Heart left ventricle (tissue), 16 donors: ENCODE results near the gene MAG. TPM values are rescaled to one million over a fixed set of nuclear protein-coding genes. Genes with fewer than 3 reads are reported as not detected.

Source experiments
- ATAC-seq, 4 donors: fragments of 200-7000 bp; cut with Tn5 transposase; one replicate each; pipeline ENCODE4 v1.9.1; 2020 to 2022; ENCODE audit warnings: moderate library complexity in 4 of 4, mild to moderate bottlenecking in 3 of 4, moderate number of reproducible peaks in 1 of 4
- DNase-seq, 5 donors: peaks; one replicate each; pipeline ENCODE4 v3.0.0-alpha.2; 2020
- H3K27ac ChIP-seq, 12 donors: fragments of 200-600 bp; sonication (generic) in 4 of 12; one replicate each; pipeline versions ENCODE4 v1.5.0 to v1.8.0; 2016 to 2022; ENCODE audit warnings: mild to moderate bottlenecking in 2 of 12
- H3K27me3 ChIP-seq, 9 donors: fragments of 200-600 bp; sonication (generic) in 2 of 9; one replicate each; pipeline versions ENCODE4 v1.5.1 to v1.8.0; 2016 to 2022; ENCODE audit warnings: mild to moderate bottlenecking in 3 of 9
- H3K36me3 ChIP-seq, 9 donors: fragments of 200-600 bp; sonication (generic) in 2 of 9; one replicate each; pipeline versions ENCODE4 v1.5.0 to v1.8.0; 2018 to 2022; ENCODE audit warnings: mild to moderate bottlenecking in 2 of 9
- H3K4me1 ChIP-seq, 12 donors: fragments of 200-600 bp; sonication (generic) in 4 of 12; one replicate each; pipeline versions ENCODE4 v1.5.0 to v1.8.0; 2016 to 2022; ENCODE audit warnings: mild to moderate bottlenecking in 3 of 12
- H3K4me3 ChIP-seq, 12 donors: fragments of 200-600 bp; sonication (generic) in 4 of 12; one replicate each; pipeline versions ENCODE4 v1.5.0 to v1.8.0; 2017 to 2022; ENCODE audit warnings: mild to moderate bottlenecking in 9 of 12, moderate library complexity in 4 of 12
- H3K9me3 ChIP-seq, 12 donors: fragments of 200-600 bp; sonication (generic) in 4 of 12; one replicate each; pipeline versions ENCODE4 v1.5.0 to v1.8.0; 2016 to 2022; ENCODE audit warnings: mild to moderate bottlenecking in 1 of 12
- CTCF ChIP-seq, 12 donors: fragments of 200-600 bp; sonication (generic) in 4 of 12; IDR thresholded peaks; one replicate each; pipeline versions ENCODE4 v1.5.0 to v1.8.0; 2018 to 2022; ENCODE audit warnings: antibody characterized with exemption in 12 of 12, mild to moderate bottlenecking in 5 of 12
- POLR2A ChIP-seq, 2 donors: fragments of 450-650 bp; IDR thresholded peaks; one replicate each; pipeline ENCODE4 v1.6.1; 2017; ENCODE audit warnings: antibody characterized with exemption in 2 of 2, mild to moderate bottlenecking in 2 of 2, moderate library complexity in 2 of 2
- WGBS, 4 donors: extraction: QIAGEN DNeasy Blood & Tissue Kit in 2 of 4; methylation state at CpG; one replicate each; pipeline versions ENCODE4 v1.1.5 to v1.1.7; 2013 to 2018; 5-methylcytosine and 5-hydroxymethylcytosine counted together
- intact Hi-C, 10 donors: fragments of 100-400 bp; cut with DNase I; formaldehyde crosslinking; loops; one replicate each; pipeline versions ENCODE4 v1.11.1 to v1.14.2; 2022
- polyA plus RNA-seq, 2 donors: library from polyadenylated mRNA; stranded (reverse); fragments of 200-250 nt; gene quantifications; one replicate each; pipeline ENCODE4 v1.2.3, GENCODE V29; 2013
- total RNA-seq, 9 donors: library from RNA; depleted of rRNA in 2 of 9; stranded (reverse); fragments of >200 nt in 2 of 9; fragmentation: NEBNext Ultra II Directional in 3 of 9; extraction: Animal tissue kit (Norgen Biotek cat#: 25700) in 3 of 9; gene quantifications; one replicate each; pipeline versions ENCODE4 v1.1.0 to v1.2.4, GENCODE V29; 2016 to 2023
- donor health status: ischemic (EF 13 %, LVEDD 7.1; RV severe dilation, severe dysfunction).
- donor health status: healthy with polysubstance abuse.
- donor health status: DM: no; HTN: yes; CAD: no.
- donor health status: DM: no; HTN: no; CAD: no.
- donor health status: ischemic (EF 25% LVEDD 6.9; RV normal size, moderate dysfunction).
- donor health status: ischemic (EF 25% LVEDD 5.7; RV mildly dilated, moderate dysfunction).
- donor health status: healthy.
- donor health status: DM: yes; HTN: yes; CAD: no.
- donor health status: ischemic (EF 35%, LVEDD 5.7; RV mildly dilated, moderate dysfunction).
- donor health status: nonischemic (EF 11% LVEDD 7.7; RV severe dilation, severe dysfunction).
- donor health status: DM: yes; HTN: yes; CAD: no.
- donor health status: PGD.
- donor health status: ischemic (EF 29% LVEDD 5.4; RV normal size, mild dysfunction).
- donor health status: nonischemic (EF 23%, LVEDD 6.1; RV moderate dilation, normal function).

MAG gene
- total and polyA plus RNA-seq, 11 donors: 0.30 to 0.72 TPM; not detected in 9

GRCh38 chr19:35262101-35262761 is 29.7 kb upstream of the MAG start:
- 68 to 71% (median 70%) methylated on average over 11 to 17 of the region's 17 CpGs; no CpG with 5 or more reads in 1 of the 4 donors for WGBS, 4 donors
- intact Hi-C loops: loop anchor here in 3 of 10 donors (10.0 kb wide), 3 partner anchors 117 to 453 kb away; partner anchors contain the start of genes FXYD7 (in 1 of the 3), HPN (in 1 of the 3) and KMT2B (in 1 of the 3)
- Histone ChIP-seq H3K4me1 (peaks cover 0 to 45% (median 24%) of the 10 kb centered on the region in 12 donors), H3K4me3 (no peak overlapping the region), H3K27me3 (no peaks in the 10 kb centered on the region), H3K9me3 (no peaks in the 10 kb centered on the region), H3K27ac (no peak overlapping the region), H3K36me3 (no peaks in the 10 kb centered on the region)
- ATAC-seq (peak in 3 of 4 donors; percentile 20 to 52 (median 38)), DNase-seq (peak in 1 of 5 donors; percentile 58)
- TF ChIP-seq POLR2A (IDR thresholded peaks at IDR 0.05) (no peak), CTCF (IDR thresholded peaks at IDR 0.05) (no peak)

GRCh38 chr19:35264268-35265125 is 27.5 kb upstream of the MAG start:
- Histone ChIP-seq H3K27me3 (no peaks in the 10 kb centered on the region), H3K9me3 (no peaks in the 10 kb centered on the region), H3K4me1 (peaks cover 0 to 47% (median 24%) of the 10 kb centered on the region in 12 donors), H3K4me3 (no peak overlapping the region), H3K36me3 (no peaks in the 10 kb centered on the region), H3K27ac (peak overlapping the region in 2 of 12 donors; percentile 27 to 34)
- intact Hi-C loops: loop anchor here in 8 of 10 donors (5.0 to 10.0 kb wide), 7 partner anchors 107 to 450 kb away; partner anchors contain the start of genes FXYD7 (in 5 of the 8), FXYD5 (in 1 of the 8), HPN (in 1 of the 8) and KMT2B (in 1 of the 8)
- TF ChIP-seq POLR2A (IDR thresholded peaks at IDR 0.05): no peak
- no peak for TF ChIP-seq CTCF (IDR thresholded peaks at IDR 0.05)
- DNase-seq (peak in 1 of 5 donors; percentile 34), ATAC-seq (no peak)
- WGBS, 4 donors: 54 to 67% (median 60%) methylated on average over 6 to 7 of the region's 7 CpGs

GRCh38 chr19:35265126-35265899 is 26.6 kb upstream of the MAG start:
- peak overlapping the region in 6 of 12 donors; percentile 13 to 34 (median 28) for H3K27ac ChIP-seq
- peak in 2 of 5 donors; percentile 20 to 53 for DNase-seq
- TF ChIP-seq POLR2A (IDR thresholded peaks at IDR 0.05): no peak
- TF ChIP-seq CTCF (IDR thresholded peaks at IDR 0.05): no peak

More at GRCh38 chr19:35265126-35265899, 26.6 kb upstream of the MAG start:
- WGBS, 4 donors: 32 to 52% (median 41%) methylated on average over 5 to 6 of the region's 6 CpGs
- no peak for ATAC-seq
- intact Hi-C loops: loop anchor here in 8 of 10 donors (5.0 to 10.0 kb wide), 7 partner anchors 108 to 449 kb away; partner anchors contain the start of genes FXYD7 (in 5 of the 8), FXYD5 (in 1 of the 8), HPN (in 1 of the 8) and KMT2B (in 1 of the 8)
- no peak overlapping the region for H3K4me3 ChIP-seq
- no peaks in the 10 kb centered on the region for H3K9me3 ChIP-seq
- H3K27me3 ChIP-seq: no peaks in the 10 kb centered on the region
- peaks cover 3 to 55% (median 31%) of the 10 kb centered on the region in 12 donors for H3K4me1 ChIP-seq
- H3K36me3 ChIP-seq: peaks cover 0 to 4% (median 2%) of the 10 kb centered on the region in 9 donors
